Measurements from ENCODE around the gene CYP4F3.
"Not testable (repeated sequence)": the region's sequence is repeated elsewhere in the genome, so short reads cannot be mapped to it uniquely, and the experiment has no call there.

CYP4F3 gene

DNA sequence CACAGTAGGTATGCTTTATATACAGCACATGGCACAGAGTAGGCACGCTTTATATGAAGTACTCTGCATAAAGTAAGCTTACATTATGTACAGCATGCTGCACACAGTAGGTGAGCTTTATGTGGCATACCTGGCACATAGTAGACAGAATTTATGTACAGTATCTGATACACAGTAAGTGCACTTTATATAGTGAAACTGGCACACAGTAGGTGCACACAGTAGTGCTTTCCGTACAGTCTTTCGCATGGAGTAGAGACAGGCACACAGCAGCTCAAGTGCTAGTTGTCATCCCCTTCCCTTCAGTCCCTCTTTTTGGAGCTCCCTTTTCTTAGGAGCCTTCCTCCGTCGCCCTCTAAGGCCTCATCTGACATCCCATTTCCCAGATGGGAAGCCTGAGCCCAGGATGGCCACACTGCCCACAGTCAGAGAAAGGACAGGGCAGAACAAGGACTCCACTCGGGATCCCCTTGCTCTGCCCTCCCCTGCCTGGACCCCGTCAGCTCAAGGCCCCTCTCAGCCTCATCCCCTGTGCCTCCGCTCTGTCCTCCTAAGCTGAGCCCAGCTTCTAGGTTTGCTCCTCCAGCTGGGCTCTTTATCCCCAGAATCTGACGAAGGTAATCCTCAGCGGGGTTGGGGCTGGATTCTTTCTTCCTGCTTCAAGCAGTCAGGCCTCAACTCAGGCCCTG is 31.3 kb downstream of the CYP4F3 start:
- DNase-seq, result no peak

DNA sequence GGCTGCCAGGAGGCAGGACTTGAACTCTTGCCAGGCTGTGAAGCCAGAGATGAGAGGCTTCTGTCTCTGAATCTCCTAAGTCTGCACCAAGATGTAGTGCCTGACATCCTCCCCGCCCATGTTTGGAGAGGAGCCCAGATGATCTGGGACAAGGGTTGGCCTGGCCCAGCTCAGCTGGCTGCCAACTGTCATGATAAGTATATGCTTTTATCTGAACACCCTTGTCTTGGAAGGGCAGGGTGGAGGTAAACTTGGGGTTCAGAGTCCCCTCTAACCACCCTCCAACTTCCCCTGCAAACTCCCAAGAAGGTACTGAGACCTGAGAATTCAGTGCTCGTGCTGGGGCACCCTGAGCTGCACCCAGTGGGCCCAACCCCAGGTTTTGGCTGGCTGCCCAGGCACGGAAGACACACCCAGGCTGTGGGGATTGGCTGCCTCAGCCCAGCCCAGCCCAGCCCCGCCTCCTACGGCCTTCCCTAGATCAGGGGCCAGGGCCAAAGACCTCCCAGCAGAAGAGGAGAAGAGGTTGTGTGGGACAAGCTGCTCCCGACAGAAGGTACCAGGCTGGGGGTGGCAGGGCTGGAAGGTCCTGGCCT is 32.0 kb downstream of the CYP4F3 start, which contains the start of gene CYP4F12:
Gene CYP4F12, plus strand, starts transcription at position 508 of the 596 bp plus-strand sequence. CDS start 443 bp downstream, outside the sequence.
- DNase-seq, result peak; percentile 10 to 11

DNA sequence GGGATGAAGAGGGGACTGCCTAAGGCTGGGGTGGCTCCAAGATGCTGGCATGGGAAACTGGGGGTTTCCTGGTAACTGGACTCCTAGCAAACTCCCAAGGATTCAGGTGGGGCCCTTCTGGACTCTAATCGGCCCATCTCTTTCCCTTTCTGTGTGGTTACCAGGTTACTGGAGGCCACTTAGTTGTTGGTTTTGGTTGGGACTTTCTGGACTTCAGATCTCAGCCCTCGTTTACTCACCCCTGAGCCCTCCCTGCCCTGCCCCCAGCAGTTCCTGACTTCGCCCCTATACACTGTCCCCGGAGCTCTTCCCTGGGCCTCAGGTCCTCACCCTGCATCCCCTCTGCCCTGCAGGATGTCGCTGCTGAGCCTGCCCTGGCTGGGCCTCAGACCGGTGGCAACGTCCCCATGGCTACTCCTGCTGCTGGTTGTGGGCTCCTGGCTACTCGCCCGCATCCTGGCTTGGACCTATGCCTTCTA is 32.5 kb downstream of the CYP4F3 start:
- DNase-seq, result no peak

DNA sequence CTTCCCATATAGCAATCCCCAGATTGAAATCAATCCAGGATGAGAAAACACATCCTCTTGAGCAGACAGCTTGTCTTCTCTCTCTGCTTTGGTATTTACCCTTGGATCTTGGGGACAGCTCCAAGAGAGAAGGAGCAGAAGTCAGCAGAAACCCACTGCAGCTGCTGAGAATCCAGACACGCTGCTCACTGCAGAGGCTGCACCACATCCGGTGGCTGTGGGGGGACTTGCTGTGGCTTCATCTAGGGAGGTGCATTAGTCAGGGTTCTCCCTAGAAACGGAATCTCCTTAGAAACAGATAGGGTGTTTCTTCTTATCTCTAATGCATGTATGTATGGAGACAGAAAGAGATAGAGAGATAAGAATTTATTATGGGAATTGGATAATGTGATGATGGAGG is 34.9 kb downstream of the CYP4F3 start:
- no peak for DNase-seq

DNA sequence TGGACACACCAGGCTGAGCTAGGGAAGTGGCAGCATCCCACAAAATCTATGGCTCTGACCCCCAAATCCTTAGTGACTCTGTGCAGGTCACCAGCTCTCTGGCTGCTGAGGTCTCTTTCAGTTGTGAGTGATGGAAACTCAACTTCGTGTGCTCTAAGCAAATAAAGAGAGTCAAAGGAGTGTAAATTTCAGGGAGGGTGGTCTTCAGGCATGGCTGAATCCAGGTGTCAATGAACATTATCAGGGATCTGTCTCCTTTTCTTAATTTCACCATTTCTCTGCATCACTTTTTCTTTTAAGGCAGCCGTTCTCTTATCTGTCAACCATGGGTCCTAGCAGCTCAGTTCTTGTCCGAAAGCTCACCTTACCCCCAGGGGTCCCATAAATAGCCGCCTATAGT is 38.4 kb downstream of the CYP4F3 start:
- DNase-seq, result no peak

DNA sequence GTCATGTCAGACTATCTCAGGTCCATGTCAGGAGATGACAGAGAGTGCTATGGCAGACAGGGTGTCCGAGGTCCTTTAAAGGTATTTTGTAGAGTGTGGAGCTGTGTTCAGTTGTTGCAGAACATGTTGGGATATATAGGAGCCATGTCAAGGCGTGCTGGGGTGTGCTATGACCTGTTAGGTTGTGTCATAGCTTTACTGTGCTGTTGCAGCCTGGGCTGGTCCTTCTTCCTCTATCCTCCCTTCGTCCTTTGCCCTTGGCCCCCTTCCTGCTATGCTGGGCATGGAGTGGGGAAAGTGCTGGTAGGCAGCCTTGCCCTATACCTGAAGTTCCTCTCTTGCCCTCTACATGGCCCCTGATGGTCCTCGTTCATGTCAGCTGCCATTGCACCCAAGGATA is 39.2 kb downstream of the CYP4F3 start:
- not testable (repeated sequence) for DNase-seq

DNA sequence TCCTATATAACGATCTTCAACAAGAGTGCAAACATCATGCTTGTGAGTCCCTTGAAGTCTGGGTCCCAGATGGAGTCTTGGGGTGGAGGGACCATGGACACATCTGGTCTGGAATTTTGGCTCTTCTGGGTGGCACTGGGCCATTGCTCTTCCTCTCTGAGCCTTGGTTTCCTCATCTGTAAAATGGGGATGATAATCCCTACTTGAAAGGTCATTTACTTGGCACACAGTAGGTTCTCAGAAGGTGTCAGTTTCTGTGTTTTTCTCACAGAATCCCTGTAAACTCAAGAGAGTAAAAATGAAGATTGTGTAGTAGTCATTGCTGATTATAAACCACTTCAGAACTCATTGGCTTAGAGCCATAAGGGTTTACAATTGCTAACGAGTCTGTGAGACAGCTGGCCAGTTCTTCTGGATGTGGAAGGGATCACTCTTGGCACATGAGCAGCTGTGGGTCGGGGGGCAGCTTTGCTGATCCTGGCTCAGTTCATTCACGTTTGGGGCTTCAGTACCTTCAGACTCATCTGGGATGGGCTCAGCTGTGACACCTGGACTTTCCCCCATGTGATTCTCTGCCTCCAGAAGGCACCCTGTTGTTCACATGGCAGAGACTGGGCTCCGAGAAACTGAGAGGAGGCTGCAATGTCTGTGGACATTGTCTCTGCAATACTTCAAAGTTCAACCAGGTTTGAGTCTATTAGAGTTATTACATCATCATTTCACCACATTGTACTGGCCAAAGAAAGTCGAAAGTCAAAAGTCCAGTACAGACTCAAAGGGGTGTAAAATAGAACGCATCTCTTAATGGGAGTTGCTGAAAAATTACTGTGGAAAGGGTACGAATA is 40.0 kb downstream of the CYP4F3 start:
- DNase-seq, result no peak

DNA sequence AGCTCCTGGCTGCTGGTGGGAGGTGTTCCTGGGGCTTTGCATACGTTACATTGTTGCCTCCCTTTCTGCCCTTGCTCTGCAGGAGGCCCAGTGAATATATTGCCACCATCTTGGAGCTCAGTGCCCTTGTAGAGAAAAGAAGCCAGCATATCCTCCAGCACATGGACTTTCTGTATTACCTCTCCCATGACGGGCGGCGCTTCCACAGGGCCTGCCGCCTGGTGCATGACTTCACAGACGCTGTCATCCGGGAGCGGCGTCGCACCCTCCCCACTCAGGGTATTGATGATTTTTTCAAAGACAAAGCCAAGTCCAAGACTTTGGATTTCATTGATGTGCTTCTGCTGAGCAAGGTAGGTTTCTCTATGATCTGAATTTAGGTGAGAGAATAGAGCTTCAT is 42.7 kb downstream of the CYP4F3 start:
- DNase-seq, result no peak

DNA sequence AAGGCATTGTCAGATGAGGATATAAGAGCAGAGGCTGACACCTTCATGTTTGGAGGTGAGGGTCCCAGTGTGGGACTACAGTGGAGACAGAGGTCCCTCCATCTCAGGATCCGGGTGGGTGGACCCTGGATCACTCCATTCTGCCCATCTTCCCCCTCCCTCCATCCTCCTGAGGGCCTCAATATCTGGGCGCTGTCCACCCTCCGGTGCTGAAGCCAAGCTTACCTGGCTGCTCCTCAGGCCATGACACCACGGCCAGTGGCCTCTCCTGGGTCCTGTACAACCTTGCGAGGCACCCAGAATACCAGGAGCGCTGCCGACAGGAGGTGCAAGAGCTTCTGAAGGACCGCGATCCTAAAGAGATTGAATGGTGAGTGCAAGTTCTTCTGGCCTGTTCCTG is 44.1 kb downstream of the CYP4F3 start:
- DNase-seq, result no peak

DNA sequence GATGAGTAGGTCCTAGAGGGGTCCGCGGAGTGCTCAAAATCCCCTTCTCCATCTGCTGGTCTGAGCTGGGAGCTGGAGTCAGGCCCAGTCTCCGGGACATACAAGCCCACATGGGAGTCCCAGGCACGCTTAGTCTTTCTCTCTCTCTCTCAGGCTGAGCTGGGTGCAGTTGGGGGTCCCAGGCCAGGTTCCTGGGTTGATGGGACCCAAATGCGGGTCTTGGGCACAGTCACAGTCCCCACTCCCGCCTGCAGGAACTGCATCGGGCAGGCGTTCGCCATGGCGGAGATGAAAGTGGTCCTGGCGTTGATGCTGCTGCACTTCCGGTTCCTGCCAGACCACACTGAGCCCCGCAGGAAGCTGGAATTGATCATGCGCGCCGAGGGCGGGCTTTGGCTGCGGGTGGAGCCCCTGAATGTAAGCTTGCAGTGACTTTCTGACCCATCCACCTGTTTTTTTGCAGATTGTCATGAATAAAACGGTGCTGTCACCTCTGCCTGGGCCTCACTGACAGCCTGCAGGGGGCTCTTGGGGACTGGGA is 56.0 kb downstream of the CYP4F3 start:
- DNase-seq, result no peak

DNA sequence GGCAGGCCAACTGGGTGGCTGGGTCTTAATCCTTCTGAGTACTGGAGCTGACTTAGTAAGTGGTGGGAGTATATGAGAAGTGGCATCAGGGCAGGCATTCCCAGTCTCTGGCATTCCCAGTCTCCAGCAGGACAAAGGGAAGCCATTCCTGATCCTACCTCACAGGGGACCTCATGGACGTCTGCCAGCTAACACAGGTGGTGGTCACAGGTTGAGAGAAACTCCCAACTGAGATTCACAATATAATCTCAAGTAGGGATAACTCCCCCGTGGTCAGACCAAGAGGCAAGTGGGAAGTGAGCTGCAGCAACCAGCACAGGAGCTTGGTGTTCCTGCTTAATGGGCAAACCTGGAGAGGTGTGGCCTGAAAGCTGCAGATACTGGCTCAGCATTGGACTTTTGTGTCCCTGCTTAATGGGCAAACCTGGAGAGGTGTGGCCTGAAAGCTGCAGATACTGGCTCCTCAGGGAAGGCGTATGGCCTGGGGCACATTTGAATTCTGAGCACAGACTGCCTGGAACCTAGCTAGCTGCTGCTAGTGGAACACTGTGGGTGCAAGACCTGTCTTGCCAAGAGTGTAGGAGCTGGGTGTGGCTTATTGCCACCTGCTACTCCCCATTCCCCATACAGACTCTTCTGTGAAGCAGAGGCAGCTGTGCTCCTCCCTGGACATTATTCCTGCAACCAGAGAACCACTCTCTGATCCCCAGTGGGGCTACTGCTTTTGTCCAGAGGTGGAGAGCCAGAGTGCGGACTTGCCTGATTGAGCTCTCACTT is 61.2 kb downstream of the CYP4F3 start:
- DNase-seq, result no peak

DNA sequence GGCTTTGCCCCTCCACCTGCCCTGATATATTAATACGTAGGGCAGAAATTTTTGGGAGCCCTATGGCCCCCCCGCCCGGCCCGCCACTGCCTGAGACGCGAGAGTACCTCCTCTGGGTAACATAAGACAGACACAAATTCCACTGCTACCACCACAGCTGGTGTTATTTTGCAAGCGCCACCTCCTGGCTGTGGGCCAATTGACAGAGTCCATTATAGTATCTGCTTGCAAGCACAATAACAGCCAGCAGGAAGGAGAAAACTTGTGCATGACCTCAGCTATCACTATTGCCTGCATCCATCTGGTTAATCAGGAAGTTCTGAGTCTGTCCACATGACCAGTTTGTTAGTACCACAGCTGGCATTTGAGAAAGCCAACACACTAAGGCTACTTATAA is 61.8 kb downstream of the CYP4F3 start:
- DNase-seq, result peak; percentile 19 to 21

Measured in activated CD4-positive, alpha-beta T cell treated with anti-CD3 and anti-CD28 coated beads, Interleukin-2, amount 50 U/mL, for 48 hours (primary cell).